Measurements from ENCODE around the gene MYO1E.

GRCh38 chr15:59327942-59328341 lies 44.7 kb downstream of the MYO1E start:
- TF ChIP-seq CTCF (conservative IDR thresholded peaks at IDR 0.05; ENCODE audit: low read depth, low read length) (no peak), EZH2phosphoT487 (IDR thresholded peaks at IDR 0.05; ENCODE audit: borderline replicate concordance, low read length) (no peak), EZH2 (IDR thresholded peaks at IDR 0.05; ENCODE audit: low read length, unreplicated experiment) (no peak)
